Activated CD8-positive, alpha-beta T cell treated with anti-CD3 and anti-CD28 coated beads for 36 hours (primary cell): ENCODE results near the gene HECA. TPM values are rescaled to one million over a fixed set of nuclear protein-coding genes. Genes with fewer than 3 reads are reported as not detected.

Experiments
- ATAC-seq: fragments of 200-7000 bp; cut with Tn5 transposase; one replicate; pipeline ENCODE4 v1.10.0; 2021; ENCODE audit warnings: mild to moderate bottlenecking, moderate library complexity
- CTCF ChIA-PET: fragments of 350-600 bp; sonication (Branson Sonifier 250); formaldehyde crosslinking; loops from one replicate; lab custom pipeline; 2021; ENCODE audit warnings: antibody characterized with exemption; lab: Charles Lee
- POLR2A ChIA-PET: fragments of 350-600 bp; sonication (Branson Sonifier 250); formaldehyde crosslinking; loops from one replicate; lab custom pipeline; 2021; ENCODE audit warnings: antibody characterized with exemption; lab: Charles Lee
- DNase-seq: peaks from one replicate; pipeline ENCODE4 v3.0.0-alpha.2; 2020
- H3K27ac Mint-ChIP-seq: one replicate; pipeline ENCODE4 v1.8.0; 2021; ENCODE audit warnings: mild to moderate bottlenecking, mixed read lengths
- H3K27me3 Mint-ChIP-seq: one replicate; pipeline ENCODE4 v1.8.0; 2021; ENCODE audit warnings: mixed read lengths
- H3K36me3 Mint-ChIP-seq: one replicate; pipeline ENCODE4 v1.8.0; 2021; ENCODE audit warnings: low read depth, mixed read lengths
- H3K4me1 Mint-ChIP-seq: one replicate; pipeline ENCODE4 v1.8.0; 2021; ENCODE audit warnings: low read depth, mixed read lengths
- H3K4me3 Mint-ChIP-seq: one replicate; pipeline ENCODE4 v1.8.0; 2021; ENCODE audit warnings: mild to moderate bottlenecking, moderate library complexity, mixed read lengths
- H3K9me3 Mint-ChIP-seq: one replicate; pipeline ENCODE4 v1.8.0; 2021; ENCODE audit warnings: mixed read lengths
- CTCF ChIP-seq: fragments of 200-600 bp; IDR thresholded peaks from one replicate; pipeline ENCODE4 v1.8.0; 2022; ENCODE audit warnings: antibody characterized with exemption, mild to moderate bottlenecking
- intact Hi-C: fragments of 100-400 bp; cut with micrococcal nuclease; formaldehyde crosslinking; loops from one replicate; pipeline ENCODE4 v1.10.0; 2022
- total RNA-seq, 2 experiments: library from RNA; stranded (reverse); gene quantifications; one replicate each; pipeline ENCODE4 v1.2.3, GENCODE V29; 2021

Gene HECA
- total RNA-seq, 2 experiments from 2014 or later, result 45.4 to 47.1 TPM

GRCh38 chr6:139142262-139142661, 7.4 kb downstream of the HECA start:
- POLR2A ChIA-PET, result interaction anchor here (0.9 to 5.4 kb wide), 5 partner anchors 8 to 25 kb away, joined by 3 to 39 read pairs (median 7); partner anchors contain the start of gene HECA

GRCh38 chr6:139143111-139143510, 8.2 kb downstream of the HECA start:
- H3K36me3 Mint-ChIP-seq, result peaks cover 40% of the 10 kb centered on the region
- H3K27ac Mint-ChIP-seq, result peak overlapping the region; percentile 89
- no peak for TF ChIP-seq CTCF
- ChIA-PET CTCF (interaction anchor here (0.7 to 4.6 kb wide), 11 partner anchors 9 to 155 kb away, joined by 3 to 15 read pairs (median 3); partner anchors contain the start of gene REPS1), POLR2A (interaction anchor here (0.8 to 5.4 kb wide), 7 partner anchors 9 to 45 kb away, joined by 3 to 39 read pairs (median 4); partner anchors contain the start of gene HECA)
- peaks cover 84% of the 10 kb centered on the region for H3K4me1 Mint-ChIP-seq
- peak overlapping the region; percentile 50 for H3K4me3 Mint-ChIP-seq
- H3K27me3 Mint-ChIP-seq, result no peaks in the 10 kb centered on the region
- intact Hi-C loops, result no loop called here
- ATAC-seq (no peak), DNase-seq (no peak)
- no peaks in the 10 kb centered on the region for H3K9me3 Mint-ChIP-seq

More at GRCh38 chr6:139142262-139142661, 7.4 kb downstream of the HECA start:
- ATAC-seq (no peak), DNase-seq (no peak)
- no peaks in the 10 kb centered on the region for H3K27me3 Mint-ChIP-seq
- H3K4me3 Mint-ChIP-seq, result no peak overlapping the region
- H3K4me1 Mint-ChIP-seq, result peaks cover 82% of the 10 kb centered on the region
- intact Hi-C loops, result no loop called here
- CTCF ChIA-PET, result interaction anchor here (1.0 to 4.6 kb wide), 8 partner anchors 10 to 115 kb away, joined by 3 to 15 read pairs (median 4); no protein-coding TSS in a partner anchor
- no peaks in the 10 kb centered on the region for H3K9me3 Mint-ChIP-seq
- peak overlapping the region; percentile 89 for H3K27ac Mint-ChIP-seq
- peaks cover 42% of the 10 kb centered on the region for H3K36me3 Mint-ChIP-seq
- no peak for TF ChIP-seq CTCF

GRCh38 chr6:139144490-139145085, 9.7 kb downstream of the HECA start:
- Mint-ChIP-seq H3K4me3 (peak overlapping the region; percentile 50), H3K9me3 (no peaks in the 10 kb centered on the region), H3K4me1 (peaks cover 88% of the 10 kb centered on the region), H3K27ac (peak overlapping the region; percentile 89), H3K27me3 (no peaks in the 10 kb centered on the region), H3K36me3 (peaks cover 40% of the 10 kb centered on the region)
- DNase-seq (peak; percentile 67), ATAC-seq (peak; percentile 40)
- POLR2A ChIA-PET, result interaction anchor here (0.9 to 5.4 kb wide), 9 partner anchors 8 to 229 kb away, joined by 3 to 39 read pairs (median 16); partner anchors contain the start of genes ABRACL, CITED2, HECA and TXLNB
- no peak for TF ChIP-seq CTCF
- intact Hi-C loops, result no loop called here
- CTCF ChIA-PET, result interaction anchor here (0.9 to 4.6 kb wide), 9 partner anchors 7 to 75 kb away, joined by 3 to 16 read pairs (median 5); no protein-coding TSS in a partner anchor

GRCh38 chr6:139145661-139146060, 10.8 kb downstream of the HECA start:
- ChIA-PET CTCF (interaction anchor here (0.8 to 4.6 kb wide), 13 partner anchors 8 to 219 kb away, joined by 3 to 16 read pairs (median 4); no protein-coding TSS in a partner anchor), POLR2A (interaction anchor here (0.9 to 5.4 kb wide), 11 partner anchors 9 to 228 kb away, joined by 3 to 39 read pairs (median 16); partner anchors contain the start of genes ABRACL, CITED2, HECA and TXLNB)
- H3K9me3 Mint-ChIP-seq, result no peaks in the 10 kb centered on the region
- H3K36me3 Mint-ChIP-seq, result peaks cover 34% of the 10 kb centered on the region
- DNase-seq (no peak), ATAC-seq (peak; percentile 19)
- H3K4me3 Mint-ChIP-seq, result peak overlapping the region; percentile 50
- intact Hi-C loops, result no loop called here
- H3K27me3 Mint-ChIP-seq, result no peaks in the 10 kb centered on the region
- H3K4me1 Mint-ChIP-seq, result peaks cover 87% of the 10 kb centered on the region
- no peak for TF ChIP-seq CTCF
- H3K27ac Mint-ChIP-seq, result peak overlapping the region; percentile 89
